K562 (cell line): ENCODE measurements around the gene ARMC6.

Experiments
- CHD2 ChIP-seq: IDR thresholded peaks from 2 replicates; pipeline ENCODE4 v1.6.1; 2011; ENCODE audit warnings: low read depth, low read length
- NR1H2 ChIP-seq: sonication (generic); formaldehyde crosslinking; IDR thresholded peaks from 2 replicates; pipeline ENCODE4 v1.4.0; 2020; ENCODE audit warnings: mild to moderate bottlenecking, missing genetic modification reagents
- REST ChIP-seq, 2 experiments: fragments of 450-650 bp; formaldehyde crosslinking in 1 of 2; IDR thresholded peaks; 2 replicates each; pipeline versions ENCODE4 v1.4.0 to v1.6.1; 2014 to 2020; ENCODE audit warnings: mild to moderate bottlenecking in 2 of 2, borderline replicate concordance in 1 of 2, low read depth in 1 of 2
- SP2 ChIP-seq: IDR thresholded peaks from 2 replicates; pipeline ENCODE4 v1.6.1; 2011; ENCODE audit warnings: mild to moderate bottlenecking, low read depth, low read length, moderate library complexity; ENCODE audit not compliant: poor library complexity, severe bottlenecking; ENCODE audit errors: extremely low read depth
- SREBF1 ChIP-seq: fragments of 150-350 bp; IDR thresholded peaks from 2 replicates; pipeline ENCODE4 v1.6.1; 2014; ENCODE audit warnings: antibody characterized with exemption, low read depth, low read length, borderline replicate concordance
- TARDBP ChIP-seq: fragments of 450-650 bp; IDR thresholded peaks from 2 replicates; pipeline ENCODE4 v1.6.1; 2016
- VEZF1 ChIP-seq: fragments of 200-800 bp; sonication (Bioruptor generic); IDR thresholded peaks from 2 replicates; pipeline ENCODE4 v1.6.1; 2017; ENCODE audit warnings: missing genetic modification characterization, missing compliant biosample characterization
- ZNF217 ChIP-seq: sonication (generic); formaldehyde crosslinking; IDR thresholded peaks from 2 replicates; pipeline ENCODE4 v1.8.0; 2022; ENCODE audit warnings: mild to moderate bottlenecking, missing genetic modification reagents

GRCh38 chr19:18993115-18993514 is 40.3 kb upstream of the ARMC6 start:
- TF ChIP-seq ZNF217 (CRISPR knock-in tag): no peak
- no peak for TF ChIP-seq TARDBP
- TF ChIP-seq SP2: no peak
- no peak for TF ChIP-seq CHD2
- no peak for TF ChIP-seq REST (IDR thresholded peaks at IDR 0.05; ENCODE audit: borderline replicate concordance)
- no peak for TF ChIP-seq REST (CRISPR knock-in tag; IDR thresholded peaks at IDR 0.05; ENCODE audit: low read depth)
- no peak for TF ChIP-seq SREBF1
- no peak for TF ChIP-seq NR1H2
- TF ChIP-seq VEZF1: no peak
